Muscle of back (tissue), 11 donors: ENCODE measurements around the gene TGFBR2. TPM values are rescaled to one million over a fixed set of nuclear protein-coding genes. Genes with fewer than 3 reads are reported as not detected.
A peak's percentile ranks its signal among the peaks of the same experiment; 100 is the strongest.

Experiments
- DNase-seq, 3 donors: peaks; one replicate each; pipeline versions ENCODE4 v3.0.0 to v3.0.0-alpha.2; 2013
- polyA plus RNA-seq, 10 donors: library from polyadenylated mRNA; unstranded; fragments of 120-200 nt; gene quantifications; one replicate each; pipeline ENCODE4 v1.2.1, GENCODE V29; 2013; ENCODE audit not compliant: insufficient read length in 10 of 10

The TGFBR2 gene
- polyA plus RNA-seq, 10 donors, result 69.1 to 104 (median 80.8) TPM

DNA sequence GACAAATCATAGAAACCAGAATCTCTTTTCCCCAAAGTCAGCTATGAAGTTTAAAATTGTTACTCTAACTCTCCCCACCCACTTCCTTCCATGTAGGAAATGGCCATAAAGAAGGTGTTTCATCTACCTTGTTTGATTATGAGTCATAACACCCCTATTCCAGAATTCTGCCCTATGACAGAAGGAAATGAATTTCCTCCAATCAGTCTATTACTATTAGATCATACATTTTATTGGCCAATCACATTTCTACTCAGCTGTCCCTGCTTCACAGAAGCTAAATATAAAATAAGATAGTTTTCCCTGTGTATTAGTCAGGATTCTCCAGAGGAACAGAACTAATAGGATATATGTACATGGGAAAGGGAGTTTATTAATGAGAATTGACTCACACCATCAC is 102.1 kb downstream of the TGFBR2 start:
- DNase-seq, result no peak

DNA sequence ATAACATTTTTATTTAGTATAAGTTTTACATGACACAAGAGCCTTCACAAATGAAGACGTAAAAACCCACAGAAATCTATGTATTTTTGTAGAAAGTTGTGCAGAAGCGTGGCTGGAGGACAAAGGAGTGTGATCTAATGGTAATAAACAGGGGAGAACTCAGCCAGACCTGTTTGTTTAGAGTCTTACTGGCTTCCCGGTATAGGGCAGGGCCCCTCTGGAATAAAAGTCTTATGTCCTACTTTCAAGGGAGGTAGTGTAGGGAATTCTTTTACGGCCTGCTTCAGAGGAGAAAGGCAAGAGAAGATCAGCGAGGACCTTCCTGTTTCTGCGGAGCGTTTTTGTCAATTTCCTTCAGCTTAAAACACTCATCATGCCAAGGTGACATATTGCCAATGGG is 103.6 kb downstream of the TGFBR2 start:
- DNase-seq, result no peak

DNA sequence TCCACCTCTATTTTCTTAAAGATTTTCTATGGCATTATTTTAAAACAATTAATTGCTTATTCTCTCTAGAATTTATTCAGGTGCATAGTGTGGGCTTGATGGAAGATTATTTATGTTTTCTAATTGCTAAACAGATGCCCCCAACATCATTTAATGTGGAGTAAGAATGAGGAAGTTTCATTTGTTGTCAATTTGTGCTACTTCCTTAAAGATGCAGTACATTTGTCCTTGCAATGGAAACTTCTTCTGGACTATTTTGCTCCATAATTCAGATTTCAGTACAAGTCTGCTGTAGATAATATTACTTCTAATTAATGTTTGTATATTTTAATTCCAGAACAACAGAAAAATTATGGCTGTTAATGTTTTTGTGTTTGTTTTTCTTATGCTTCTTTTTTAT is 104.8 kb downstream of the TGFBR2 start:
- no peak for DNase-seq

DNA sequence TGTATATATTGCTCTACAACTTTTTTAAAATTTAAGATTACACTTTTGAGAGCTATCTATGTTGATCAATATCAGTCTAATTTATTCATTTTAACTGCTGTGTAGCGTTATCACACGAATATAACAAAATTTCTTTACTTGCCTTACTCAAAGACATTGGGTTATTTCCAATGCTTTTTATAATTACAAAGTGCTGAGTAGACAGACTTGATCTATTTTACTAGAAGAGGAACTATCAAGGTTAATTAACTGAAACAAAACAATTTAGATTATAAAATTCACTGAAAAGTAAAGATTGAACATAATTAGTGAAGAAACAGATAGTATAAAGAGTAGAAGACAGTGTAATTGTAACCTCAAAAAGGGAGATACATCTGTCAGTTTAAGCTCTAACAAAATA is 105.5 kb downstream of the TGFBR2 start:
- DNase-seq, result no peak

DNA sequence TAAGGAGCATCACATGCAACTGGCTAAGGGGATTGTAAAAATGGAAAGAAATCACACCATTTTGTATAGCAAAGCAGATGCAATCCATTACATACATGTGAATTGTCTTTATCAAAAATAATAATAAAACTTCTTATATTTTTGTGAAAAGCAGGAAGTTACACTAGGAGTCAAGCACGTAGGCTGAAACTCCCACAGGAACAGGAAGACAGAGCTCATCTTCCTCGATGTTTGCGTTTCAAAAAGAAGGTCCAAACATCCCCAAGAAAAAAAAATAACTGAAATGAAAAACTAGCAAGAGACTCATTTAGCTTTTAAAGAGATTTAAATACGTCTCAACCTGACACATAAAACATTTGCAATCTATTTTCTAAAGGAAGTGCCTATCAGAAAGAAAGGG is 106.6 kb downstream of the TGFBR2 start:
- DNase-seq, result no peak

DNA sequence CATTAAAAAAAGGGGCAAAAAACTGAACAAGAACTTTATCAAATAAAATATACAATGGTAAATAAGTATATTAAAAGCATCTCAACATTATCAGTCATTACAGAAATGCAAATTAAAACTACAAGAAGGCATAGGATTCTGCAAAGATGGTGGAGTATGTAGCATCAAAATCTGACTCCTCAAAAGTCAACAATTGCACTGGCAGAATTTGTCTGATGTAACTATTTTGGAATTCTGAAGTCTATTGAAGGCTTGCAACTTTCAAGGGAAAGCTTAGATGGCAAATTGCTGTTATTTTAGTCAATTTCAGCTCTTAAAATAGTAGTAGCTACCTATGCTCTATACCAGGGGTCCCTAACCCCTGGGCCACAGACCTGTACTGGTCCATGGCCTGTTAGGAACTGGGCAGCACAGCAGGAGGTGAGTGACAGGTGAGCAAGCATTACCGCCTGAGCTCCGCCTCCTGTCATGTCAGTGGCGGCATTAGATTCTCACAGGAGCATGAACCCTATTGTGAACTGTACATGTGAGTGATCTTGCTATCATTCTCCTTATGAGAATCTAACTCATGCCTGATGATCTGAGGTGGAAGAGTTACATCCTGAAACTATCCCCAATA is 107.6 kb downstream of the TGFBR2 start:
- no peak for DNase-seq

DNA sequence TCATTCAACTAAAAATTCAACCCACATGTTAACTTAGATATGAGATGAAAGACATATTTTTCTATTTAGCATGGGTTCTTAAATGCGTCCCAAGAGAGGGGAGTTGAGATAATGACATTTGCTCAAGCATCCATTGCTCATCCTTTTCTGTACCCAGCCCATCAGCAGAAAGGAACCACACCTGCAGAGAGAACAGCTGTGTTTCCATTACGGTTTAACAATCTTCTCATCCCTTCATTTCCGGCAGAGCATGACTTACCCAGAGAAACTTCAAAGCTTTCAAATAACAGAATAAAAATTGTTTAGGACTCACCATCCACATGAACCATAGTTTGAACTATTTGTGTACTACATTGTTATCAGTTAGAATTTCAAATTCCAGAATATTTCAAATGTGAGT is 113.1 kb downstream of the TGFBR2 start:
- DNase-seq, result no peak

DNA sequence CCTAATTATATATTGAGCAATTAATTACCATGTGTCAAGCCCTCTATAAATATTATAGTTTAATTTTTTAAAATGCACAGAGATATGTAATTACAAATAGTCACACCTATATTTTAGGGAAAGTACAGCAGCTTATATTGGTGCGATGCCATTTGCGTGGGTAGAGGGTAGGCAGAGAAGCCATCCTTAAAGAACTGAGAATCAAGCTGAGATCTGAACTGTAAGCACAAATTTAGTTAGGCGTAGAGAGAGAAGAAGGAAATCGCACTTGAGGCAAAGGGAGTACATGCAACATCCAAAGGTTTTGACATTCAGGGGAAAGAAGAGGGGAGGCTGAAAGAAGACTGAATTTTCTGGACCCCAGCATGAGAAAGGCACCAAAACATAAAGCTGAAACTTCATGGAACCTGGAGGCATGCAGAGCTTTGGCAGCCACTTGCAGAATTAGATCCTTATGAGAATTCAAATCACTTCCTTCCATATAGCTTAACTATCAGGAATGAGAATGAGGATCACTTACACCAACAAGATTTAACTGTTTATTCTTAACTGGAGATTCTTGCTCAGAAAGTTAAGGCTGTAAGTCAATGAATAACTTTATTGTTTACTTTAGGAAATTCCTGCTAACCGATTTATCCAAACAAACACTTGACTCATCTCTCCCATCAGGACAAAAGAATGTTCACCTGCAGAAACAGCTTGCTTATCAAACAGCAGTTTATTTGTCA is 114.3 kb downstream of the TGFBR2 start:
- DNase-seq, result no peak

DNA sequence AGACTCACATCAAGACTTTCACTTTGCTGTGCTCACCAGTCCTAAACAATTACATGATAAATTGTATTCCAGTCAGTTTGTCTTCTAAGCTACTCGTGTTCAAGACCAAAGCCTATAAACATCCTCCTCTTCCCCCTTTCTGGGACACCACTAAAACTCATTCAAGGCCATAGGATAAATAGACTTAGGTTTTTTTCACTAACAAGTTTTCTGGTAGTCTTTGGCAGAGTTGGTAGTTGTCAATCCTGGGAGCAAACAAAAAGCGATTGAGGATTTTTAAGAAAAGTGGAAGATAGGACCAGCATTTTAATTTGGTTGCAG is 114.9 kb downstream of the TGFBR2 start:
- DNase-seq, result no peak

DNA sequence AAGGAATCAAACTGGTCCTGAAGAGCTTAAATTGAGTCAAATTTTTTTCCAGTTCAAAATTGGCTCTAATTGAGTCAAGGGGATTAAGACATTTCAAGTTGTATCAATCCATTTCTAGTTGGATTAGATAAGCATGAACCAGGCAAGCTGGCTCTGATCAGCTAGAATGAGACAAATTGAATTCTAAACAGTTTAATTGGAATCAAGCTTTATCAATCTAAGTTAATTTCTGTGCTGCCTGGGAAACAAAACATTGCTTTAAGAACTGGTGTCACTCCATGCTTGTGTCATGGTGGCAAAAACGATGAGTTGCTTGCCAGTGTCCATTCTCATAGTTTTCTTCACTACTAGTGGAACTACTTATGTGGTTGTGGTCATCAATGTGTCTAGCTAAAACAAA is 116.8 kb downstream of the TGFBR2 start:
- DNase-seq, result no peak

DNA sequence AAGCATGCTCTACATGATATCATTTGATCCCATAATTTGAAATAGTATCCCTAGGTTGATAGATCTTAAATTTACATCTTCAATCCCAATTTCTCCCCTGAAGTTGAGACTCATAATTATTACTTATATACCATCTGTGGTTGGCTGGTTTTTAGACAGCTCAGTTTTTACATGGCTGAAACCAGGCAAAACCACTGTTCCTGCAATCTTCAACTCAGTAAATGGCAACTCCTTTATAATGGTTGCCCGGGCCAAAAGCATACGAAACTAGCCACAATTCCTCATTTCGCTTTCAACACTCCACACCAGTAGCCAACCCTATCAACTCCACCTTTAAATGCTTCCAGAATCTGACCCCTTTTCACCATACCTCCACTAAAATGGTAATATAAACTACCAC is 118.5 kb downstream of the TGFBR2 start:
- no peak for DNase-seq

DNA sequence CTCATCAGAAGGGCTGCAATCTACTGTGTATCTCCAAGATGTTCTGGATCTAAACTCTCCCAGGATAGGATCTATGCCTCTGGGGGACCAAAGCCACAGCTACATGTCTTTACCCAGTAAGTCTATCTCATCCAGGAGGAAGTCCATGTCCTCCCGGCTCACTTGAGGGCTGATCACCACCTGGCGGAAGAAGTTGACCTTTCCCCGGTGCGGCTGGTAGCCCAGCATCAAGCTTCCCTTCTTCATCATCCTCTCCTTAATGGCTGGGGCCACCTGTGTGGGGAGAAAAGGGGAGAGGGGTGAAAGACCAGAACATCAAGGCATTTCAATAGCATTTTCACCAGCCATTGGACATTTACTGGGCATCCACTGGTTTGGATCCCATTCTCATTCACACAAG is 121.7 kb downstream of the TGFBR2 start:
- no peak for DNase-seq

DNA sequence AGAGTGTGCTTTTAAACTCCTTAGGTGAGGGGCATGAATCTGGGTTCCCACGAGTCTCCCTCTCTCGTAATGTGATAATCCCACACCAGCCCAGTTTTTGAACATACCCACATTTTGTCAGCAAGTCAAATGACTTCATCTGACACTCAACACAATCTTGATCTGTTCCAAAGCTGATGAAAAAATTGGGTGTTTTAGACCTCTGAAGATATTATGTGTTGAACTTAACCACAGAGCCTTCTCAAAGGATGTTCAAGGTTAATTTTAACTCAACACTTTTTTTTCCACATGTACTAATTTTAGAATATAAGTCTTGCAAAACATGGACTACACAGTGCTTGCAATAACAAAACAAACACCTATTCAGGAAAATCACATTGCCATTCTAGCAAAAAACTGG is 123.1 kb downstream of the TGFBR2 start:
- DNase-seq, result no peak

DNA sequence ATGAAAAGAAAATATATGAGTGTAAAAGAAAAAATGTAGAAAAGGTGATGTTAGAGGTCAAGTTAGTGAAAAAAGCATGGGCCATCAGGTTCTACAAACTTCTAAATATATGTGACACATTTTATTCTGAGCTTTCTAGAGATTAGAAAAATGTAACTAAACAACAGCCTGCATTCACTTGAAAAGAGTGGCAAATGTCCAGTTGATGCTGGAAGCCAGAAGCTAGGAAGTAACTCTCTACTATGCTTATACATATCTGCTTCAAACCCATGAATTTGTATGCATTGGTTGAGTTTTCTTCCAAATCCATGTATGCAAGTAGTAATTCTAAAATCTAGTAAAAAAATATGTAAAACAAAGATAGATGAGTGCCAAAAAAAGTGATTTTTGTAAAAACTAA is 123.5 kb downstream of the TGFBR2 start:
- peak in 1 of 3 donors; percentile 34 for DNase-seq

DNA sequence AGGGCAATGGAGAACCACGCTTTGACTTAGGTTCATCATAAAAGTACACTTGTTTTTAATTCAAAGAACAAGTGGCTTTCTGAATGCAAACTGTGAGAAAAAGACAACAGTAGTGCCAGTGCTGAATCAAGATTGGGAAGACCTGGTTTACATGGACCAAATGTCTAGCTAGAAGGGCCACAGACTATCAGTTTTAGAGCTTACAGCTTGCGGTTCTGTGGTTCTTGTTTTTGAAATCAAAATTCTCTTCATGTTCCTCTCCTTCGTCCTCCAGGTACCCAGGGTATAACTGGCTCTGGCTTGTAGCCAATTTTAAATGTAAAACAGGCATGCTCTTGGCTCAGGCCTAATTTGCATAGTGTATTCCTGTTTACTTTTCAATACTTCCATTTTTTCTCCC is 124.6 kb downstream of the TGFBR2 start:
- no peak for DNase-seq

DNA sequence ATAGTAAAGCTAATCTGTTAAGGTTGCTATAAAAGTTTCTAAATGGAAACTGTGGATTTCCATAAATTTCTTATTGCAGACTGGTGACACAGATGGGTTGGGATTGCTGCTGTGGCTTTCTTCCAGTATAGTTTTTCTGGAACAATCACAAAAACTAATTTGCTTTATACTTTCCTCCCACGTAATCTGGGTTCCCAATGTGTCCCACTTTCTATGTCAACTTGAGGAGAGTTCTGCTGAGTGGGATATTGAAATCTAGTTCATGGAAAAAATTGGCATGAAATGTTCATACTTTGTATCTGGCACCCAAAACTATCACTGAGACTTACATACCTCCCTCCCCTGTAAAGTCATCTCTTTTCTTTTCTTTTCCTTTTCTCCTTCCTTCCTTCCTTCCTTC is 126.8 kb downstream of the TGFBR2 start:
- DNase-seq, result peak in 1 of 3 donors; percentile 53

DNA sequence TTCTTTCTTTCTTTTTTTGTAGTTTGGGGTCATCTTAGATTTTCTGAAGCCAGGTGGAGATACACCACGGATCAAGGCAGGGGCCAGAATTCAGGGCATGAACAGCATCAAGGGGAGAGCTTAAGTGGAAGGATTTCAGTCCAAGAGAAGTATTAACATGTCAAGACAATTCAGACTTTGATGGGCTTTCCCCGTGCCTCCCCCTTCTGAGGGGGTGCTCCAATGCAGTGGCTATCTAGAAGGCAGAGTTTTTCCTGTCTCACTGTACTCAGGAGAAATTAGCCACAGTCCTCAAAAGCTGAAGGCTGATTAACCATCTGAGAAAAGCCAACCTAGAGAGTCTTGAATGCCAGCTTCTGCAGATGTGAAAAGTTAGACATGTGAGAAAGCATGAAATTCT is 127.3 kb downstream of the TGFBR2 start:
- no peak for DNase-seq

DNA sequence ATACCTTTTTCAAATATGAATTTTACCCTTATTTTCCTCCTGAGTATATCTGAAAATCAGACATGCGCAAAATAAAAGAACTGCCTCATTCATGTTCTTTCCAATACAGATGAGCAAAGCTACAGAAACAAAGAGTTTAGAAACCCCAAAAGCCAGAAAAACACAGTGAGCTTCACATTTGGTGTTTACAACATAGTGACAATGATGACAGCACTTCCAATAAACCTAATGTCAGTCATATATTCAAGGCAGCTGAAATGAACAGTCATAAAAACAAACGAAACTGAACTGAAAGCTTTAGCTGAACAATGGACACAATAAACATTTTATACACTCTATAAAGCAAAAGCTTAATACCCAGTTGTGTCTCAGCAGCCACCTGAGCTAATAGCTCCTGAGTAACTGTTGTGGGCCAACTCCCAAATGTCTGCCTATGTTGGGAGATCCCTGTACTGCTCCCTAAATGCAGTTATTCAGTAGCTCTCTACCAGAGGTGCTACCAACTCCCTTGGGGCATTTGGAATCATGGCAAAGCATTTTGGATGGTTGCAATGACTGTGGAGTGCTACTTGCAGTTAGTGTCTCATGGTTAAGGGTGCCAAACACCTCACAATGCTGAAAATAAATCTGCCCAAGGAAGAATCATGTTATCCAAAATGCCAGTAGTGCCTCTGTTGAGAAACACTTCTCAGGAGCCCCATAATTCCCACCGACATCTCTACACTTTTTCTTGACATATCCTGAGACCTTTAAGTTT is 131.5 kb downstream of the TGFBR2 start:
- DNase-seq, result no peak

DNA sequence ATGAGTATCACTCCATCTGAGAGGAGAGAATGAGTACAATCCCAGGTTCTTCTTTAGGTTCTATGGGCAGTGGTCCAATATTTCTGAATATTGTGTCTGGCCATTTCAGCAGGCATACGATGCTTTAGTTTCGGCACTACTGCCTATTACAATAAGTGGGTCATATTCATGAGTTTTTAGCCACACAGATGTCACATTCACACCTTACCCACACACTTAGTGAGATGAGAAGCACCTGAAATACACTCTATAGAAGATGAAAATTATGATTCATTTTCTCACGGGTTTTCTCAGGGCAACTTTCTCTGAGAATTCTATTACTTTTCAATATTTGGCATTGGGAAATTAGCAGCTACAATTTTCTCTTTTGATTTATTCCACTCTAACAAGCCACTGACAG is 132.2 kb downstream of the TGFBR2 start:
- DNase-seq, result no peak

DNA sequence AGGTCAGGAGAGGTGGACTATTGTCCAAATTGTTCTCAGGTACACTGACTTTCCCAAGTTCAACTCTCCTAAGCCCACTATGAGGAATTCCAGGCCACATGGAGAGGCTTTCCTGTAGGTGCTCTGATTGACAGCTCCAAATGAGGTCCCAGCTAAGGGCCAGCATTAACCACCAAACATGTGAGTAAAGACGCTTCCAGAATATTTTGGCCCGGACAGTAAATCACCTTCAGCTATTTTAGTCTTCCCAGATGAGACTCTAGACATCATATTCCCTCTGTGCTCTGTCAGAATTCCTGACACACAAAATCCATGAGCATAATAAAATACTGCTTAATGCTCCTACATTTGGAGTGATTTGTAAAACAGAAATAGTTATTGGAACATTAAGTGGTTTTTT is 135.5 kb downstream of the TGFBR2 start:
- DNase-seq, result peak in 1 of 3 donors; percentile 35

DNA sequence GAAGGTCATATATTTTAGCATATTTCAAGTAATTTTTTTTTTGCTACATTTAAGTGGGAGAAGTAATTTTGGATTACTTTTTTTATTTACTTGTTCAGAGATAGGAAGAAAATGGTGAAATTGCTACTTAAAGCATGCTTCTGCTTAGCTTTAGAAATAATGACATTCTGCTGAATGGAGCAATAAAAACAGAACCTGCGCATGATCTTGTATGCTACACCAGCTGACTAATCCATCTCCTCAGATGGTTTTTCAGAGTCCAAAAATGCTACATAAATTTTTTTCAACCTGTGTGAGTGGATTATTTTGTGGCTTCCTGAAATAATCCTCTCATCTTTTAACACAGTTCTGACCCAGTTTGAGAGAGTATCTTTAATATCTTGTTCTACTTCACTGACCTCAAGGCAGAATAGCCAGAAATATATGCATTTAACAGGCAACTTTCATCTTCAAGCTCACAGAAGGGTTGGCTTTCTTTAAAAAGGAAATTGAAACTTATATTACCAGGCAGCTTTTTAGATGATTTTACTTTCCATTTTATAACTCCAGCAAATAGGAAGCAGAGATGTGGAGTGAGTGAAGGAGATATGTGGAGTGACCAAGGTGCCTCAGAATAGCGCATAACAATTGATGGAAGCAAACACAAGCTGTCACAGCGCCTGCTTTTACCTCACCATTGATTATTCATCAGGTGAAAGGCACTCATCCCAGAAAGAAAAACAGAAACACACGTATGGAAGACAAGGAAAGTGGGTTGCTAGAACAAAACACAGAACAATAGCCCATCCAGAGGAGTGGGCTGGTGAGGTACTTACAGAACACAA is 136.6 kb downstream of the TGFBR2 start:
- no peak for DNase-seq
